Measurements from ENCODE around the gene KRTAP29-1.

- TF ChIP-seq CTCF (IDR thresholded peaks at IDR 0.05) (no peak), POLR2A (IDR thresholded peaks at IDR 0.05) (no peak)
Measured at GRCh38 chr17:41327411-41328120, 24.9 kb upstream of the KRTAP29-1 start.
